WTC11 (cell line): Measurements from ENCODE around the gene DUSP3. TPM values are rescaled to one million over a fixed set of nuclear protein-coding genes. Genes with fewer than 3 reads are reported as not detected.

Experiments used
- CDX4 ChIP-seq: fragments of 250-450 bp; sonication (Bioruptor Pico); IDR thresholded peaks from 2 replicates; pipeline ENCODE4 v1.9.0; 2021; ENCODE audit warnings: moderate library complexity, mild to moderate bottlenecking, inconsistent platforms, borderline replicate concordance
- CREB1 ChIP-seq: sonication (generic); formaldehyde crosslinking; IDR thresholded peaks from 2 replicates; pipeline ENCODE4 v1.8.0; 2023; ENCODE audit warnings: mild to moderate bottlenecking, missing genetic modification reagents
- FOXK1 ChIP-seq: sonication (generic); formaldehyde crosslinking; IDR thresholded peaks from 2 replicates; pipeline ENCODE4 v1.8.0; 2022; ENCODE audit warnings: mild to moderate bottlenecking, moderate library complexity, missing genetic modification reagents
- GTF2I ChIP-seq: fragments of 250-450 bp; sonication (Bioruptor Pico); conservative IDR thresholded peaks from 2 replicates; pipeline ENCODE4 v1.4.0; 2021; ENCODE audit warnings: mild to moderate bottlenecking
- HMGXB4 ChIP-seq: sonication (generic); formaldehyde crosslinking; IDR thresholded peaks from 2 replicates; pipeline ENCODE4 v1.8.1; 2023; ENCODE audit warnings: mild to moderate bottlenecking, moderate library complexity, missing genetic modification reagents
- JAZF1 ChIP-seq: fragments of 250-450 bp; sonication (Bioruptor Pico); IDR thresholded peaks from 2 replicates; pipeline ENCODE4 v1.9.0; 2021; ENCODE audit warnings: moderate library complexity, mild to moderate bottlenecking, inconsistent platforms
- JUN ChIP-seq: sonication (generic); formaldehyde crosslinking; IDR thresholded peaks from 2 replicates; pipeline ENCODE4 v1.8.0; 2023; ENCODE audit warnings: mild to moderate bottlenecking, missing genetic modification reagents
- NR1H2 ChIP-seq: sonication (generic); formaldehyde crosslinking; IDR thresholded peaks from 2 replicates; pipeline ENCODE4 v1.9.0; 2021; ENCODE audit warnings: mild to moderate bottlenecking, moderate library complexity, missing genetic modification reagents
- NR3C1 ChIP-seq: sonication (generic); formaldehyde crosslinking; conservative IDR thresholded peaks from 2 replicates; pipeline ENCODE4 v1.8.1; 2023; ENCODE audit warnings: low read depth, mild to moderate bottlenecking, missing genetic modification reagents
- OVOL2 ChIP-seq: fragments of 250-450 bp; sonication (Bioruptor Pico); IDR thresholded peaks from 2 replicates; pipeline ENCODE4 v1.9.0; 2021; ENCODE audit warnings: mild to moderate bottlenecking, borderline replicate concordance
- RELA ChIP-seq: sonication (generic); formaldehyde crosslinking; IDR thresholded peaks from 2 replicates; pipeline ENCODE4 v1.8.1; 2022; ENCODE audit warnings: missing genetic modification reagents, mild to moderate bottlenecking, borderline replicate concordance
- STAT6 ChIP-seq: sonication (generic); formaldehyde crosslinking; conservative IDR thresholded peaks from 2 replicates; pipeline ENCODE4 v1.8.1; 2023; ENCODE audit warnings: mild to moderate bottlenecking, low read depth, missing genetic modification reagents, moderate library complexity
- ZNF219 ChIP-seq: sonication (generic); formaldehyde crosslinking; IDR thresholded peaks from 2 replicates; pipeline ENCODE4 v1.8.0; 2023; ENCODE audit warnings: missing genetic modification reagents, mild to moderate bottlenecking, borderline replicate concordance
- ZNF281 ChIP-seq: sonication (generic); formaldehyde crosslinking; IDR thresholded peaks from 2 replicates; pipeline ENCODE4 v1.8.0; 2023; ENCODE audit warnings: mild to moderate bottlenecking, missing genetic modification reagents
- ZNF423 ChIP-seq: fragments of 250-450 bp; sonication (Bioruptor Pico); IDR thresholded peaks from 2 replicates; pipeline ENCODE4 v2.1.2; 2022; ENCODE audit warnings: mild to moderate bottlenecking, moderate library complexity
- ZNF425 ChIP-seq: fragments of 250-450 bp; sonication (Bioruptor Pico); conservative IDR thresholded peaks from 2 replicates; pipeline ENCODE4 v1.9.0; 2021; ENCODE audit warnings: mild to moderate bottlenecking
- ZNF512 ChIP-seq: sonication (generic); formaldehyde crosslinking; IDR thresholded peaks from 2 replicates; pipeline ENCODE4 v1.8.1; 2022; ENCODE audit warnings: missing genetic modification reagents, borderline replicate concordance
- ZNF532 ChIP-seq: fragments of 250-450 bp; sonication (Bioruptor Pico); IDR thresholded peaks from 2 replicates; pipeline ENCODE4 v1.9.0; 2021; ENCODE audit warnings: mild to moderate bottlenecking, borderline replicate concordance
- ZNF671 ChIP-seq: fragments of 250-450 bp; sonication (Bioruptor Pico); IDR thresholded peaks from 2 replicates; pipeline ENCODE4 v1.8.0; 2021; ENCODE audit warnings: mild to moderate bottlenecking
- ZSCAN18 ChIP-seq: fragments of 250-450 bp; sonication (Bioruptor Pico); IDR thresholded peaks from 2 replicates; pipeline ENCODE4 v2.1.2; 2022; ENCODE audit warnings: mild to moderate bottlenecking, moderate library complexity
- total RNA-seq: library from RNA; stranded (reverse); gene quantifications from 3 replicates; pipeline ENCODE4 v1.2.3, GENCODE V29; 2021

The DUSP3 gene
- total RNA-seq, 1 experiment from 2014 or later, result 31.5 TPM

GRCh38 chr17:43755389-43755875 lies 23.3 kb downstream of the DUSP3 start (continued):
- peak; percentile 89; the same call in 1 of the 2 replicates for TF ChIP-seq HMGXB4 (CRISPR knock-in tag)
- no peak for TF ChIP-seq GTF2I (CRISPR knock-in tag)
- peak; percentile 91 for TF ChIP-seq FOXK1
- no peak for TF ChIP-seq NR3C1 (CRISPR knock-in tag)
- TF ChIP-seq JAZF1 (CRISPR knock-in tag), result no peak
- TF ChIP-seq ZNF425 (CRISPR knock-in tag), result no peak
- peak; percentile 71; the same call in 1 of the 2 replicates for TF ChIP-seq RELA
- no peak for TF ChIP-seq ZSCAN18
- no peak for TF ChIP-seq ZNF532
- TF ChIP-seq ZNF219 (CRISPR knock-in tag), result peak; percentile 84
- TF ChIP-seq ZNF512, result no peak
- peak; percentile 90; the same call in 1 of the 2 replicates for TF ChIP-seq JUN (CRISPR knock-in tag)
- TF ChIP-seq STAT6 (CRISPR knock-in tag), result no peak
- no peak for TF ChIP-seq ZNF281 (CRISPR knock-in tag)
- TF ChIP-seq CDX4, result no peak
- TF ChIP-seq OVOL2, result no peak
- TF ChIP-seq ZNF671 (CRISPR knock-in tag), result no peak
- TF ChIP-seq NR1H2 (CRISPR knock-in tag), result no peak
- TF ChIP-seq ZNF423 (CRISPR knock-in tag), result no peak
- TF ChIP-seq CREB1 (CRISPR knock-in tag), result no peak; the same call in 1 of the 2 replicates
